Measurements from ENCODE around the gene ADGRG7. TPM values are rescaled to one million over a fixed set of nuclear protein-coding genes. Genes with fewer than 3 reads are reported as not detected.

ADGRG7 gene
- total RNA-seq, 1 donor from 2014 or later, result not detected

- DNase-seq, result no peak
These were observed 91.3 kb downstream of the ADGRG7 start for GRCh38 chr3:100700708-100701107.

GRCh38 chr3:100702082-100702979, 92.9 kb downstream of the ADGRG7 start:
- DNase-seq, result no peak

- DNase-seq, result no peak
These were observed 93.6 kb downstream of the ADGRG7 start for GRCh38 chr3:100702980-100703345.

- no peak for DNase-seq
These were observed 94.5 kb downstream of the ADGRG7 start for GRCh38 chr3:100703865-100704264.

GRCh38 chr3:100706365-100706764, 97.0 kb downstream of the ADGRG7 start:
- DNase-seq, result no peak

GRCh38 chr3:100708644-100708988, 99.2 kb downstream of the ADGRG7 start:
- DNase-seq, result no peak

GRCh38 chr3:100708989-100709841, 99.8 kb downstream of the ADGRG7 start, which contains the start of gene TFG:
Gene TFG (plus strand): TSS chr3:100709494. CDS start chr3:100713686, 4,192 bp downstream.
- DNase-seq, result peak; percentile 100

GRCh38 chr3:100709842-100710260, 100.5 kb downstream of the ADGRG7 start:
- peak; percentile 76 for DNase-seq

GRCh38 chr3:100710261-100710968, 101.0 kb downstream of the ADGRG7 start:
- DNase-seq, result peak; percentile 50

- DNase-seq, result no peak
These were observed 105.8 kb downstream of the ADGRG7 start for GRCh38 chr3:100715176-100715575.

GRCh38 chr3:100717063-100717462, 107.7 kb downstream of the ADGRG7 start:
- no peak for DNase-seq

GRCh38 chr3:100717637-100718487, 108.5 kb downstream of the ADGRG7 start:
- DNase-seq, result no peak

GRCh38 chr3:100719136-100719535, 109.7 kb downstream of the ADGRG7 start:
- DNase-seq, result no peak

GRCh38 chr3:100720426-100720825, 111.0 kb downstream of the ADGRG7 start:
- DNase-seq, result no peak

- DNase-seq, result no peak
These were observed 116.6 kb downstream of the ADGRG7 start for GRCh38 chr3:100725935-100726513.

GRCh38 chr3:100726706-100727105, 117.3 kb downstream of the ADGRG7 start:
- no peak for DNase-seq

GRCh38 chr3:100730524-100730923, 121.1 kb downstream of the ADGRG7 start:
- DNase-seq, result no peak

GRCh38 chr3:100732435-100732834, 123.0 kb downstream of the ADGRG7 start:
- DNase-seq, result no peak

GRCh38 chr3:100737334-100737733, 127.9 kb downstream of the ADGRG7 start:
- peak; percentile 48 for DNase-seq

- DNase-seq, result no peak
These were observed 130.8 kb downstream of the ADGRG7 start for GRCh38 chr3:100740207-100740606.

- no peak for DNase-seq
These were observed 134.1 kb downstream of the ADGRG7 start for GRCh38 chr3:100743535-100743934.
